GM11168 (cell line): Measurements from ENCODE around the gene CLECL1.
"Not testable (repeated sequence)": the region's sequence is repeated elsewhere in the genome, so short reads cannot be mapped to it uniquely, and the experiment has no call there.

Source experiments
- in situ Hi-C: fragments of 300-500 bp; cut with MboI; formaldehyde crosslinking; loops from one replicate; pipeline ENCODE4 v1.12.0; 2022; ENCODE audit warnings: low sequenced_read_pairs; ENCODE audit not compliant: unreplicated experiment

Gene CLECL1

GRCh38 chr12:9752145-9752933 lies 19.4 kb upstream of the CLECL1 start:
- in situ Hi-C loops, result loop anchor here (5.0 kb wide), 1 partner anchor 45 kb away; no protein-coding TSS in a partner anchor

GRCh38 chr12:9751204-9752144 lies 18.6 kb upstream of the CLECL1 start:
- in situ Hi-C loops, result loop anchor here (5.0 kb wide), 1 partner anchor 46 kb away; no protein-coding TSS in a partner anchor

- in situ Hi-C loops, result loop anchor here (5.0 kb wide), 1 partner anchor 47 kb away; no protein-coding TSS in a partner anchor
These were observed 17.6 kb upstream of the CLECL1 start for GRCh38 chr12:9750276-9751203.

- in situ Hi-C loops, result loop anchor here (5.0 to 10.0 kb wide), 2 partner anchors 48 to 175 kb away; no protein-coding TSS in a partner anchor
These were observed 16.7 kb upstream of the CLECL1 start for GRCh38 chr12:9749640-9750039.

- in situ Hi-C loops, result loop anchor here (10.0 kb wide), 1 partner anchor 180 kb away; no protein-coding TSS in a partner anchor
These were observed 12.3 kb upstream of the CLECL1 start for GRCh38 chr12:9745199-9745598.

GRCh38 chr12:9742661-9743060 lies 9.8 kb upstream of the CLECL1 start:
- in situ Hi-C loops, result loop anchor here (10.0 kb wide), 1 partner anchor 182 kb away; no protein-coding TSS in a partner anchor

- in situ Hi-C loops, result loop anchor here (10.0 kb wide), 1 partner anchor 183 kb away; no protein-coding TSS in a partner anchor
These were observed 8.8 kb upstream of the CLECL1 start for GRCh38 chr12:9741726-9742125.

- in situ Hi-C loops, result loop anchor here (10.0 kb wide), 1 partner anchor 185 kb away; no protein-coding TSS in a partner anchor
These were observed 7.3 kb upstream of the CLECL1 start for GRCh38 chr12:9740106-9740750.

- in situ Hi-C loops, result loop anchor here (10.0 kb wide), 1 partner anchor 185 kb away; no protein-coding TSS in a partner anchor
These were observed 6.7 kb upstream of the CLECL1 start for GRCh38 chr12:9739404-9740105.

GRCh38 chr12:9738905-9739304 lies 6.0 kb upstream of the CLECL1 start:
- in situ Hi-C loops, result not testable (repeated sequence)

- in situ Hi-C loops, result no loop called here
These were observed 4.2 kb upstream of the CLECL1 start for GRCh38 chr12:9736936-9737705.

GRCh38 chr12:9735601-9736000 lies 2.7 kb upstream of the CLECL1 start:
- in situ Hi-C loops, result no loop called here

- in situ Hi-C loops, result no loop called here
These were observed 1.1 kb downstream of the CLECL1 start for GRCh38 chr12:9731797-9732196.

- in situ Hi-C loops, result no loop called here
These were observed 1.5 kb downstream of the CLECL1 start for GRCh38 chr12:9731393-9731792.

GRCh38 chr12:9730591-9730990 lies 2.3 kb downstream of the CLECL1 start:
- in situ Hi-C loops, result no loop called here

- in situ Hi-C loops, result no loop called here
These were observed 2.9 kb downstream of the CLECL1 start for GRCh38 chr12:9730011-9730410.

GRCh38 chr12:9729082-9729481 lies 3.8 kb downstream of the CLECL1 start:
- in situ Hi-C loops, result no loop called here

- in situ Hi-C loops, result no loop called here
These were observed 5.1 kb downstream of the CLECL1 start for GRCh38 chr12:9727813-9728212.
